SK-MEL-5 (cell line): ENCODE data around the gene DMXL1. TPM values are rescaled to one million over a fixed set of nuclear protein-coding genes. Genes with fewer than 3 reads are reported as not detected.
"Not testable (repeated sequence)": the region's sequence is repeated elsewhere in the genome, so short reads cannot be mapped to it uniquely, and the experiment has no call there.

Experiments used
- DNase-seq: peaks from one replicate; pipeline ENCODE4 v3.0.0-alpha.2; 2016; ENCODE audit warnings: low read depth, low spot score
- in situ Hi-C: cut with HindIII; loops from 2 replicates; pipeline ENCODE4 v1.10.0; 2016; ENCODE audit warnings: low sequenced_read_pairs, high pct_unique_total_duplicates, low pct_unique_long_range_greater_than_20kb
- total RNA-seq: library from RNA; depleted of rRNA; stranded (reverse); fragments of >200 nt; shearing (Covaris generic); gene quantifications from 2 replicates; pipeline ENCODE4 v1.2.3, GENCODE V29; 2014

The DMXL1 gene
- total RNA-seq, 1 experiment from 2014 or later, result 34.3 TPM

- DNase-seq, result no peak
- in situ Hi-C loops, result no loop called here
Observed at GRCh38 chr5:119059740-119060255, 11.1 kb upstream of the DMXL1 start.

GRCh38 chr5:119063579-119064379 lies 7.1 kb upstream of the DMXL1 start:
- DNase-seq, result peak; percentile 72
- in situ Hi-C loops, result no loop called here

GRCh38 chr5:119067450-119067849 lies 3.4 kb upstream of the DMXL1 start:
- no peak for DNase-seq
- in situ Hi-C loops, result no loop called here

GRCh38 chr5:119070578-119070827 lies 384 bp upstream of the DMXL1 start:
- DNase-seq, result no peak
- in situ Hi-C loops, result no loop called here

- in situ Hi-C loops, result no loop called here
- no peak for DNase-seq
Observed at GRCh38 chr5:119071561-119071995, 691 bp downstream of the DMXL1 start.

- DNase-seq, result no peak
Observed at GRCh38 chr5:119072496-119072895, 1.6 kb downstream of the DMXL1 start.

DNA sequence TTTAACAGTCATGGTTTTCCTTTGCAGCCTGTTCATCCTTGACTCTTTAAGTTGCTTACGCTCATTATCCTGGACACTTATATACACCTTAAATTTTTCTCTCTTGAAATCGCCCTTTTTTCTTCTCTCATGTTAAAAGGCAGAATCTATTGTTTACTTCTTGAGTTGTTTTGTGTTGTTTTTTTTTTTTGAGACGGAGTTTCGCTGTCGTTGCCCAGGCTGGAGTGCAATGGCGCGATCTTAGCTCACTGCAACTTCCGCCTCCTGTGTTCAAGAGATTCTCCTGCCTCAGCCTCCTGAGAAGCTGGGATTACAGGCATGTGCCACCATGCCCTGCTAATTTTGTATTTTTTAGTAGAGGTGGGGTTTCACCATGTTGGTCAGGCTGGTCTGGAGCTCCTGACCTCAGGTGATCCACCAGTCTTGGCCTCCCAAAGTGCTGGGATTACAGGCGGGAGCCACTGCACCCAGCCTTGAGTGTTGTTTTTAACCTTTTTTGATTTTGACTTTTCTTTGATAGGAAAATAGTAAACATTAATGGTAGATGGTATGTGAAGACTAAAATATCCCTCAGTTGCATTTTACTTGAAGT lies 3.0 kb downstream of the DMXL1 start:
- DNase-seq, in situ Hi-C loops: not testable (repeated sequence)

More at GRCh38 chr5:119072496-119072895, 1.6 kb downstream of the DMXL1 start:
- in situ Hi-C loops, result no loop called here

- no peak for DNase-seq
- in situ Hi-C loops, result no loop called here
Observed at GRCh38 chr5:119074419-119074818, 3.5 kb downstream of the DMXL1 start.

DNA sequence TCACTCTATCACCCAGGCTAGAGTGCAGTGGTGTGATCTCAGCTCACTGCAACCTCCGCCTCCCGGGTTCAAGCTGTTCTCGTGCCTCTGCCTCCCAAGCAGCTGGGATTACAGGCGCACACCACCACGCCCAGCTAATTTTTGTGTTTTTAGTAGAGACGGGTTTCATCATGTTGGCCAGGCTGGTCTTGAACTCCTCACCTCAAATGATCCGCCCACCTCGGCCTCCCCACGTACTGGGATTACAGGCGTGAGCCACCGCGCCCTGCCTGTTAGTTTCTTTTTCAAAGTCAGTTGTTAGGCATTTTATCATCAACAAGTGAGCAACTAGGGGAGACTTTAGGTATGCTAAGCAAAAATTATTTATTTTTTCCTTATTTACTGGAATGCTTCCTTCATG lies 4.4 kb downstream of the DMXL1 start:
- in situ Hi-C loops, DNase-seq: not testable (repeated sequence)

DNA sequence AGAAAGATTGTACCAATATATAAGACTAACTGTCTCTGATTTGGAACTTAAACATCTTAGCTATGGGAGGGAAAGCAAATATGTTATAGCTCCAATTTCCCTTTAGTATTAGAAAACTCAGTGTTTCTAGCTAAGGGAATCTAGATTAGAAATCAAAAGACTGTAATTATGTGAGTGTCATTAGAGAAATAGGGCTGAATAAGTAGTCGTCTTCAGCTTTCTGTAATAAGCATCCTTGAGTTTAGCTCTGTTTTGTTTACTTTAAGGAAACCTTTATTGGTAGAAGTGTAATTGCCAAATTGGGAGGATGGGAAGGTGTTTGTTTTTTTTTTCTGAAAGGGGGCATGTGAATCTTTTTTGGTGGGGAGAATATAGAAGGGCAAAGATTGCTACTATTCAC lies 5.2 kb downstream of the DMXL1 start:
- in situ Hi-C loops, result no loop called here
- no peak for DNase-seq

DNA sequence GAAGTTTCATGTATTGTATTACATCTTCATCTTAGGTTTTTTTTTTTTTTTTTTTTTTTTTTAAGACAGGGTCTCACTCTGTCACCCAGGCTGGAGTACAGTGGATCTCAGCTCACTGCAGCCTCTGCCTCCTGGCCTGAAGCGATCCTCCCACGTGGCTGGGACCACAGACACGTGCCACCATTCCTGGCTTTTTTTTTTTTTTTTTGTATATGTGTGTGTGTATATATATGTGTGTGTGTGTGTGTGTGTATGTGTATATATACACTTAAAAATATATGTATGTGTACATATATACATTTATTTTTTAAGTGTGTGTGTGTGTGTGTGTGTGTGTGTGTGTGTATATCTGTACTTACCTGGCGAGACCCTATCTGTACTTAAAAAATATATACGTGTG lies 6.6 kb downstream of the DMXL1 start:
- DNase-seq, result no peak
- in situ Hi-C loops, result no loop called here

GRCh38 chr5:119078071-119078846 lies 7.4 kb downstream of the DMXL1 start:
- in situ Hi-C loops, result no loop called here
- DNase-seq, result no peak

- in situ Hi-C loops, result no loop called here
- DNase-seq, result no peak
Observed at GRCh38 chr5:119078861-119079260, 8.0 kb downstream of the DMXL1 start.

- in situ Hi-C loops, result no loop called here
- no peak for DNase-seq
Observed at GRCh38 chr5:119079318-119079921, 8.5 kb downstream of the DMXL1 start.

DNA sequence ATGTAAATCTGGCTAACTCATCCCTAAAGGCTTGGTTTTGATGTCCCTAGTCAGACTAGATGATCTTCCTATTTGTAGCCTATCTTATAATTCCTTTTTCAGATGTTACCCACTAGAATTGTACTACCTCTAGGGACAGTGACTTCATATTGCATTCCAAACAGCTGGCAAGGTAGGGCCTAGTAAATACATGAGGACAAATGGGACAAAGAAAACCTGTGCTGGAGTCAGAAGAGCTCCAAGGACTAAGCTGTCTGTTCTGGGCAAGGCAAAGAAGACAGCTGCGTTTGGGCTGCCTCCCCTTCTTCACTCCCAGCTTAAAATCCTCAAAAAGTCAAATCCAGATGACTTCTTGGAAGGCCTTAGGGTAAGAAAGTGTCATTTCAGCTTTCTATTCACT lies 10.0 kb downstream of the DMXL1 start:
- DNase-seq, result no peak
- in situ Hi-C loops, result no loop called here

GRCh38 chr5:119082691-119083090 lies 11.8 kb downstream of the DMXL1 start:
- in situ Hi-C loops, result no loop called here
- peak; percentile 78 for DNase-seq

DNA sequence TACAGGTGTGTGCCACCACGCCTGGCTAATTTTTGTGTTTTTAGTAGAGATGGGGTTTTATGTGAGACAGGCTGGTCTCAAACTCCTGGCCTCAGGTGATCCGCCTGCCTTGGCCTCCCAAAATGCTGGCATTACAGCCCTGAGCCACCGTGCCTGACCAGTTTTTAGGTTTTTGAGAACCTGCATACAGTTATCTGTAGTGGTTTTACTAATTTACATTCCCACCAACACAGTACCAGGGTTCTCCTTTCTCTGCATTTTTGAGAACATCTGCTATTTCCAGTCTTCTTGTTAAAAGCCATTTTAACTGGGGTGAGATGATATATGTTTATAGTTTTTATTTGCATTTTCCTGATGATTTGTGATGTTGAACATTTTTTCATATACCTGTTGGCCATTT lies 12.8 kb downstream of the DMXL1 start:
- in situ Hi-C loops, result no loop called here

GRCh38 chr5:119088438-119088837 lies 17.6 kb downstream of the DMXL1 start:
- no peak for DNase-seq
- in situ Hi-C loops, result no loop called here

More for the DNA sequence above, 12.8 kb downstream of the DMXL1 start:
- no peak for DNase-seq
